ENCODE measurements around the gene EEF2K. TPM values are rescaled to one million over a fixed set of nuclear protein-coding genes. Genes with fewer than 3 reads are reported as not detected.

EEF2K gene
- total and polyA plus RNA-seq, 2 of the 13 experiments (the other 11 are each of a cell fraction or from before 2014, with no cell fraction given) = 22.0 to 23.8 TPM

DNA sequence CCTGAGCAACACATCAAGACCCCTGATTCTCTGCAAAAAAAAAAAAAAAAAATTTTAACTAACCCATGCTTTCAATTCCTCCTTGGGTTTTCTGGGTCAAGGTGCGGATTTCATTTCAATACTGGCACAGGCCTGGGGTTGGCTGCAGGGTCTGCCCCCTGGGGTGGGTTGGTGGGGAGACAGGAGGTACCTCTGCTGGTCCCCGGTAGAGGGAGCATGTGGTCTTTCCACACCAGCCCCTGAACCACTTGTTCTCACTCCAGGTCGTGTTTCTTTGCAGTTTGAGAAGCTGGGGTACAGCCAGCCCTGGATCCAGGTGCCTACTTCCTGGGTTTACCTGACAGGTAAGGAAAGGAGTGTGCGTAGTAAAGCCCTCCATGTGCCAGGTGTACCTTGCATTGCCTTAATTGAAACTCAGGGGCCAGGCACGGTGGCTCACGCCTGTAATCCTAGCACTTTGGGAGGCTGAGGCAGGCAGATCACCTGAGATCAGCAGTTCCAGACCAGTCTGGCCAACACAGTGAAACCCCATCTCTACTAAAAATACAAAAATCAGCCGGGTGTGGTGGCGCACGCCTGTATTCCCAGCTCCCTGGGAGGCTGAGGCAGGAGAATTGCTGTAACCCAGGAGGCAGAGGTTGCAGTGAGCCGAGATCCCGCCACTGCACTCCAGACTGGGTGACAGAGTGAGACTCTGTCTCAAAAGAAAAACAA is 22.0 kb upstream of the EEF2K start:
- H3K9ac ChIP-seq (ENCODE audit: insufficient read depth, low read depth, low read length) = no peak overlapping the region
- peak; percentile 66 for FAIRE-seq
- 72% methylated on average over 11 of the region's 11 CpGs for WGBS (ENCODE audit: low lambda C conversion rate)
- H4K20me1 ChIP-seq (ENCODE audit: insufficient read depth, low read length) = no peaks in the 10 kb centered on the region
- ChIA-PET CTCF (ENCODE audit: low intra/inter-chr PET ratio, low total read pairs) (interaction anchor here (0.8 to 1.3 kb wide), 3 partner anchors 42 to 116 kb away, joined by 3 to 4 read pairs (median 3); no protein-coding TSS in a partner anchor), POLR2A (no interaction called here)
- peak; percentile 78 for ATAC-seq
- intact Hi-C loops (cut with micrococcal nuclease; ENCODE audit: unreplicated experiment) = no loop called here
- no peak for DNase-seq (ENCODE audit: low spot score)
- H3K4me3 ChIP-seq (replicated peaks in 1 of 3; ENCODE audit: insufficient read depth in 1 of 3, low read depth in 2 of 3, low read length in 3 of 3) = no peak overlapping the region
- H3K79me2 ChIP-seq (ENCODE audit: insufficient read depth, low read length) = no peaks in the 10 kb centered on the region
- H3K27me3 ChIP-seq (ENCODE audit: control insufficient read depth in 1 of 2, insufficient read depth in 2 of 2, low read length in 2 of 2) = peaks cover 0 to 3% of the 10 kb centered on the region in 2 experiments; a peak in 1 of 5 replicates
- BruUV-seq (replicated peaks) = no TSS peak
- H3K9me3 ChIP-seq (ENCODE audit: low read length) = no peaks in the 10 kb centered on the region
- no peak overlapping the region for H2AFZ ChIP-seq (ENCODE audit: low read length)
- H3K27ac ChIP-seq (ENCODE audit: extremely low read length, insufficient read depth, low read length) = no peak overlapping the region
- no peak overlapping the region for H3K4me2 ChIP-seq (ENCODE audit: low read depth, low read length)
- in situ Hi-C loops (cut with HindIII; ENCODE audit: extremely low pct_ligation_motif_present, low pct_unique_long_range_greater_than_20kb) = no loop called here
- H3K36me3 ChIP-seq (replicated peaks in 1 of 2; ENCODE audit: control insufficient read depth in 1 of 2, insufficient read depth in 2 of 2, low read length in 2 of 2) = no peaks in the 10 kb centered on the region
- peaks cover 18% of the 10 kb centered on the region for H3K4me1 ChIP-seq (ENCODE audit: insufficient read depth, low read length)
- no peak for TF ChIP-seq ATF7 (IDR thresholded peaks at IDR 0.05)
- no peak for TF ChIP-seq ATF7 (CRISPR knock-in tag; IDR thresholded peaks at IDR 0.05)
- TF ChIP-seq SP1 (IDR thresholded peaks at IDR 0.05) = no peak
- no peak for TF ChIP-seq SP1 (CRISPR knock-in tag; IDR thresholded peaks at IDR 0.05)
- TF ChIP-seq, protein P1, sequence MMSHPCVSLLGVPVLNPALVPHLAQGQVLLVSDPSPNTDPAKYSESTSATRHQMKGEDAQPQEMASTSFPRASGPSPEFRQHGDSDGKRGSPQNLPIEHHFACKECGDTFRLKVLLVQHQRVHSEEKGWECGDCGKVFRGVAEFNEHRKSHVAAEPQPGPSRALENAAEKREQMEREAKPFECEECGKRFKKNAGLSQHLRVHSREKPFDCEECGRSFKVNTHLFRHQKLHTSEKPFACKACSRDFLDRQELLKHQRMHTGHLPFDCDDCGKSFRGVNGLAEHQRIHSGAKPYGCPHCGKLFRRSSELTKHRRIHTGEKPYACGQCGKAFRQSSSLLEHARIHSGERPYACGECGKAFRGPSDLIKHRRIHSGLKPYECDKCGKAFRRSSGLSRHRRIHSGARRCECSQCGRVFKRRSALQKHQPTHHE (CRISPR knock-in tag; IDR thresholded peaks at IDR 0.05; ENCODE audit: borderline replicate concordance) = no peak
- TF ChIP-seq ZKSCAN1 (IDR thresholded peaks at IDR 0.05; ENCODE audit: low read length) = no peak
- TF ChIP-seq KDM4B (CRISPR knock-in tag; IDR thresholded peaks at IDR 0.05) = no peak
- TF ChIP-seq HNRNPUL1 (IDR thresholded peaks at IDR 0.05; ENCODE audit: low read depth, low read length) = no peak
- TF ChIP-seq, protein P2, sequence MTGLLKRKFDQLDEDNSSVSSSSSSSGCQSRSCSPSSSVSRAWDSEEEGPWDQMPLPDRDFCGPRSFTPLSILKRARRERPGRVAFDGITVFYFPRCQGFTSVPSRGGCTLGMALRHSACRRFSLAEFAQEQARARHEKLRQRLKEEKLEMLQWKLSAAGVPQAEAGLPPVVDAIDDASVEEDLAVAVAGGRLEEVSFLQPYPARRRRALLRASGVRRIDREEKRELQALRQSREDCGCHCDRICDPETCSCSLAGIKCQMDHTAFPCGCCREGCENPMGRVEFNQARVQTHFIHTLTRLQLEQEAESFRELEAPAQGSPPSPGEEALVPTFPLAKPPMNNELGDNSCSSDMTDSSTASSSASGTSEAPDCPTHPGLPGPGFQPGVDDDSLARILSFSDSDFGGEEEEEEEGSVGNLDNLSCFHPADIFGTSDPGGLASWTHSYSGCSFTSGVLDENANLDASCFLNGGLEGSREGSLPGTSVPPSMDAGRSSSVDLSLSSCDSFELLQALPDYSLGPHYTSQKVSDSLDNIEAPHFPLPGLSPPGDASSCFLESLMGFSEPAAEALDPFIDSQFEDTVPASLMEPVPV (CRISPR knock-in tag; IDR thresholded peaks at IDR 0.05) = no peak
- no peak for TF ChIP-seq ZNF891 (CRISPR knock-in tag; IDR thresholded peaks at IDR 0.05)
- TF ChIP-seq PHB2 (IDR thresholded peaks at IDR 0.05; ENCODE audit: partially characterized antibody) = no peak
- no peak for TF ChIP-seq ZNF549 (CRISPR knock-in tag; IDR thresholded peaks at IDR 0.05)
- no peak for TF ChIP-seq ZNF547 (CRISPR knock-in tag; IDR thresholded peaks at IDR 0.05)
- 0 out of 2 replicates have a peak, but pooled peaks have one; percentile 38 for TF ChIP-seq ZNF460 (CRISPR knock-in tag; IDR thresholded peaks at IDR 0.05; ENCODE audit: borderline replicate concordance)
- peak; percentile 70 for TF ChIP-seq XRCC5 (optimal IDR thresholded peaks at IDR 0.05; ENCODE audit: low read length)
- TF ChIP-seq ADNP (CRISPR knock-in tag; IDR thresholded peaks at IDR 0.05) = 0 out of 2 replicates have a peak, but pooled peaks have one; percentile 11
- no peak for TF ChIP-seq KLF13 (CRISPR knock-in tag; IDR thresholded peaks at IDR 0.05)
- no peak for TF ChIP-seq DNMT3B (CRISPR knock-in tag; conservative IDR thresholded peaks at IDR 0.05)
- no peak for TF ChIP-seq YEATS2 (CRISPR knock-in tag; IDR thresholded peaks at IDR 0.05; ENCODE audit: borderline replicate concordance)
- TF ChIP-seq ZNF432 (CRISPR knock-in tag; IDR thresholded peaks at IDR 0.05; ENCODE audit: borderline replicate concordance) = no peak
- 0 out of 2 replicates have a peak, but pooled peaks have one; percentile 22 for TF ChIP-seq NFKB2 (CRISPR knock-in tag; IDR thresholded peaks at IDR 0.05; ENCODE audit: borderline replicate concordance)
- TF ChIP-seq ZNF644 (CRISPR knock-in tag; IDR thresholded peaks at IDR 0.05; ENCODE audit: low read depth) = no peak
- TF ChIP-seq ZNF781 (CRISPR knock-in tag; IDR thresholded peaks at IDR 0.05; ENCODE audit: borderline replicate concordance, not compliant biosample characterization) = no peak
- TF ChIP-seq, protein P3, sequence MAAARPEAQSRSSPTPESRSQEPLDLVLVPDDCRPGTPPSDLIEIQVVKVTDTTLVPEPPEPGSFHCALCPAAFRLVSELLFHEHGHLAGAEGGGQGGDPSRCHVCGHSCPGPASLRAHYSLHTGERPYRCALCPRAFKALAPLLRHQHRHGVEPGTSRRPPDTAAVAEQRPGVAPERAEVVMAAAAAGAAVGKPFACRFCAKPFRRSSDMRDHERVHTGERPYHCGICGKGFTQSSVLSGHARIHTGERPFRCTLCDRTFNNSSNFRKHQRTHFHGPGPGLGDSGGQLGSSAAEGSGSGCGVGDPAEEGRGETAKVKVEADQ (CRISPR knock-in tag; IDR thresholded peaks at IDR 0.05; ENCODE audit: borderline replicate concordance) = no peak

All from HepG2 (cell line).